IMR-90 (cell line): ENCODE data around the gene ITPK1. TPM values are rescaled to one million over a fixed set of nuclear protein-coding genes. Genes with fewer than 3 reads are reported as not detected.

ENCODE experiments used
- ATAC-seq: fragments of 200-7000 bp; cut with Tn5 transposase; 2 replicates; pipeline ENCODE4 v1.9.1; 2020; ENCODE audit warnings: low read depth, mild to moderate bottlenecking, moderate library complexity
- BruUV-seq: library from RNA; stranded (reverse); fragments of 400-500 nt; replicated peaks from 2 replicates; lab custom pipeline; 2021; lab: Mats Ljungman, UMichigan
- CTCF ChIA-PET: fragments of 300-600 bp; formaldehyde crosslinking; extraction: SDS; loops from one replicate; lab custom pipeline; 2021; ENCODE audit warnings: antibody characterized with exemption; lab: Yijun Ruan, JAX
- POLR2A ChIA-PET: fragments of 300-600 bp; sonication (Branson Sonifier 250); formaldehyde crosslinking; loops from one replicate; lab custom pipeline; 2022; ENCODE audit warnings: antibody characterized with exemption; ENCODE audit not compliant: unreplicated experiment; lab: Charles Lee
- DNase-seq: peaks from one replicate; pipeline ENCODE4 v3.0.0; 2013
- H2AFZ ChIP-seq: replicated peaks from 2 replicates; pipeline ENCODE3; 2013; ENCODE audit warnings: low read length, mild to moderate bottlenecking; ENCODE audit not compliant: poor library complexity
- H2AK5ac ChIP-seq: 2 replicates; pipeline ENCODE4 v1.6.1; 2013; ENCODE audit warnings: low read depth, low read length, inconsistent platforms
- H2AK9ac ChIP-seq: replicated peaks from 2 replicates; pipeline ENCODE3; 2013; ENCODE audit warnings: mild to moderate bottlenecking, low read depth, low read length, moderate library complexity; ENCODE audit not compliant: poor library complexity
- H2BK120ac ChIP-seq: 2 replicates; pipeline ENCODE4 v1.6.1; 2013; ENCODE audit warnings: low read depth, low read length, inconsistent platforms
- H2BK15ac ChIP-seq: 3 replicates; pipeline ENCODE4 v1.6.1; 2013; ENCODE audit warnings: low read depth, low read length, inconsistent platforms
- H2BK20ac ChIP-seq: 2 replicates; pipeline ENCODE4 v1.6.1; 2013; ENCODE audit warnings: low read depth, mild to moderate bottlenecking, inconsistent platforms, low read length, moderate library complexity
- H2BK5ac ChIP-seq: 2 replicates; pipeline ENCODE4 v1.6.1; 2013; ENCODE audit warnings: mild to moderate bottlenecking, low read depth, low read length, inconsistent platforms; ENCODE audit not compliant: poor library complexity, severe bottlenecking
- H3K14ac ChIP-seq: replicated peaks from 2 replicates; pipeline ENCODE4 v1.6.1; 2013; ENCODE audit warnings: low read depth, low read length, inconsistent platforms
- H3K18ac ChIP-seq: 2 replicates; pipeline ENCODE4 v1.6.1; 2013; ENCODE audit warnings: low read depth, low read length, control low read depth
- H3K23ac ChIP-seq: 2 replicates; pipeline ENCODE4 v1.6.1; 2013; ENCODE audit warnings: low read depth, low read length, inconsistent platforms
- H3K27ac ChIP-seq: 2 replicates; pipeline ENCODE4 v1.5.1; 2013; ENCODE audit warnings: mild to moderate bottlenecking, control low read depth, low read length; ENCODE audit not compliant: insufficient read depth
- H3K27me3 ChIP-seq: 2 replicates; pipeline ENCODE4 v1.6.1; 2013; ENCODE audit warnings: low read length; ENCODE audit not compliant: control insufficient read depth, insufficient read depth
- H3K36me3 ChIP-seq: 2 replicates; pipeline ENCODE4 v1.6.1; 2013; ENCODE audit warnings: low read length, mixed read lengths; ENCODE audit not compliant: control insufficient read depth, insufficient read depth
- H3K4ac ChIP-seq: 2 replicates; pipeline ENCODE4 v1.6.1; 2013; ENCODE audit warnings: low read depth, low read length, inconsistent platforms
- H3K4me1 ChIP-seq: 2 replicates; pipeline ENCODE4 v1.6.1; 2013; ENCODE audit warnings: low read length, mixed read lengths; ENCODE audit not compliant: control insufficient read depth, insufficient read depth
- H3K4me2 ChIP-seq: 2 replicates; pipeline ENCODE4 v1.6.1; 2013; ENCODE audit warnings: low read depth, mild to moderate bottlenecking, control low read depth, low read length, moderate library complexity
- H3K4me3 ChIP-seq: 2 replicates; pipeline ENCODE4 v1.5.1; 2013; ENCODE audit warnings: low read depth, mild to moderate bottlenecking, control low read depth, low read length, moderate library complexity; ENCODE audit not compliant: insufficient read depth
- H3K56ac ChIP-seq: 2 replicates; pipeline ENCODE4 v1.6.1; 2013; ENCODE audit warnings: low read length, inconsistent platforms; ENCODE audit not compliant: insufficient read depth; ENCODE audit errors: extremely low read depth
- H3K79me1 ChIP-seq, 2 experiments: 2 replicates each; pipeline ENCODE4 v1.6.1; 2013; ENCODE audit warnings: low read length in 2 of 2, inconsistent platforms in 1 of 2, low read depth in 1 of 2
- H3K9ac ChIP-seq: 2 replicates; pipeline ENCODE4 v1.6.1; 2013; ENCODE audit warnings: low read depth, low read length, control low read depth
- H3K9me1 ChIP-seq: 2 replicates; pipeline ENCODE4 v1.6.1; 2013; ENCODE audit warnings: low read length, inconsistent platforms; ENCODE audit not compliant: insufficient read depth
- H3K9me3 ChIP-seq: 2 replicates; pipeline ENCODE4 v1.6.1; 2013; ENCODE audit warnings: low read length; ENCODE audit not compliant: control insufficient read depth, insufficient read depth
- H4K20me1 ChIP-seq: 2 replicates; pipeline ENCODE4 v1.6.1; 2013; ENCODE audit warnings: low read length, inconsistent platforms; ENCODE audit not compliant: insufficient read depth
- H4K5ac ChIP-seq: 2 replicates; pipeline ENCODE4 v1.6.1; 2013; ENCODE audit warnings: mild to moderate bottlenecking, low read depth, low read length, control low read depth
- H4K8ac ChIP-seq, 2 experiments: 2 replicates each; pipeline ENCODE4 v1.6.1; 2013; ENCODE audit warnings: low read depth in 2 of 2, low read length in 2 of 2, control low read depth in 1 of 2, inconsistent platforms in 1 of 2
- H4K91ac ChIP-seq: 2 replicates; pipeline ENCODE4 v1.6.1; 2013; ENCODE audit warnings: low read depth, low read length, inconsistent platforms; ENCODE audit not compliant: insufficient read depth
- BHLHE40 ChIP-seq: fragments of 150-350 bp; IDR thresholded peaks from 2 replicates; pipeline ENCODE4 v1.6.1; 2016; ENCODE audit warnings: mild to moderate bottlenecking, low read depth, low read length
- CHD1 ChIP-seq: IDR thresholded peaks from 2 replicates; pipeline ENCODE4 v1.6.1; 2012; ENCODE audit warnings: low read depth, low read length, improper control_type of control experiment
- FOS ChIP-seq: fragments of 150-350 bp; IDR thresholded peaks from 2 replicates; pipeline ENCODE4 v1.6.1; 2016; ENCODE audit warnings: low read depth, low read length
- MAFK ChIP-seq: IDR thresholded peaks from 2 replicates; pipeline ENCODE4 v1.6.1; 2012; ENCODE audit warnings: low read depth, low read length, improper control_type of control experiment
- MAZ ChIP-seq: IDR thresholded peaks from 2 replicates; pipeline ENCODE4 v1.6.1; 2012; ENCODE audit warnings: low read depth, mild to moderate bottlenecking, low read length, improper control_type of control experiment, moderate library complexity, borderline replicate concordance
- MXI1 ChIP-seq: IDR thresholded peaks from 2 replicates; pipeline ENCODE4 v1.6.1; 2012; ENCODE audit warnings: low read depth, mild to moderate bottlenecking, low read length, moderate library complexity, borderline replicate concordance
- NFE2L2 ChIP-seq: fragments of 150-350 bp; IDR thresholded peaks from 2 replicates; pipeline ENCODE4 v1.6.1; 2016; ENCODE audit warnings: low read depth, mild to moderate bottlenecking, low read length
- POLR2A ChIP-seq: IDR thresholded peaks from 2 replicates; pipeline ENCODE4 v1.6.1; 2012; ENCODE audit warnings: mild to moderate bottlenecking, low read depth, low read length
- RAD21 ChIP-seq: IDR thresholded peaks from 2 replicates; pipeline ENCODE4 v1.6.1; 2012; ENCODE audit warnings: low read length, improper control_type of control experiment
- RCOR1 ChIP-seq: IDR thresholded peaks from 2 replicates; pipeline ENCODE4 v1.6.1; 2012; ENCODE audit warnings: mild to moderate bottlenecking, low read length, improper control_type of control experiment; ENCODE audit not compliant: insufficient replicate concordance
- RFX5 ChIP-seq: IDR thresholded peaks from 2 replicates; pipeline ENCODE4 v1.8.0; 2012; ENCODE audit warnings: low read depth, mild to moderate bottlenecking, low read length, moderate library complexity
- SMC3 ChIP-seq: fragments of 150-350 bp; IDR thresholded peaks from 2 replicates; pipeline ENCODE4 v1.6.1; 2016; ENCODE audit warnings: low read depth, mild to moderate bottlenecking, antibody characterized with exemption, low read length, moderate library complexity
- WGBS, 2 experiments: methylation state at CpG; one replicate each; pipeline versions ENCODE4 v1.1.5 to v1.1.7; 2013; ENCODE audit warnings: missing lambda C conversion rate in 2 of 2; ENCODE audit not compliant: insufficient read length in 1 of 2; ENCODE audit errors: extremely low coverage in 2 of 2; 5-methylcytosine and 5-hydroxymethylcytosine counted together
- dilution Hi-C: fragments of 300-500 bp; cut with HindIII; formaldehyde crosslinking; loops from one replicate; pipeline ENCODE4 v1.14.3; 2018; ENCODE audit warnings: low sequenced_read_pairs; ENCODE audit not compliant: unreplicated experiment
- in situ Hi-C: fragments of 300-500 bp; cut with MboI; formaldehyde crosslinking; loops from 3 replicates; pipeline ENCODE4 v1.14.3; 2019; ENCODE audit warnings: low sequenced_read_pairs, inconsistent platforms, mixed read lengths
- intact Hi-C: fragments of 100-400 bp; cut with micrococcal nuclease; formaldehyde crosslinking; loops from 2 replicates; pipeline ENCODE4 v1.10.0; 2022
- polyA plus RNA-seq, 3 experiments: library from polyadenylated mRNA; depleted of rRNA; stranded (reverse); fragments of >200 nt; gene quantifications; 2 replicates each; pipeline ENCODE4 v1.2.3, GENCODE V29; 2012; ENCODE audit warnings: low replicate concordance in 1 of 3
- total RNA-seq: library from RNA; depleted of rRNA; stranded (reverse); fragments of >200 nt; gene quantifications from 2 replicates; pipeline ENCODE4 v1.2.3, GENCODE V29; 2012
- TF ChIP-seq, protein P1 (sequence below): fragments of 150-350 bp; IDR thresholded peaks from 2 replicates; pipeline ENCODE4 v1.6.1; 2016; ENCODE audit warnings: low read depth, mild to moderate bottlenecking, low read length, moderate library complexity, borderline replicate concordance
- TF ChIP-seq, protein P2 (sequence below): conservative IDR thresholded peaks from 2 replicates; pipeline ENCODE4 v1.5.1; 2012; ENCODE audit warnings: mild to moderate bottlenecking, low read depth, low read length, improper control_type of control experiment

ITPK1 gene
- total and polyA plus RNA-seq, 2 of the 4 experiments (the other 2 are of a cell fraction), result 21.7 to 26.9 TPM

DNA sequence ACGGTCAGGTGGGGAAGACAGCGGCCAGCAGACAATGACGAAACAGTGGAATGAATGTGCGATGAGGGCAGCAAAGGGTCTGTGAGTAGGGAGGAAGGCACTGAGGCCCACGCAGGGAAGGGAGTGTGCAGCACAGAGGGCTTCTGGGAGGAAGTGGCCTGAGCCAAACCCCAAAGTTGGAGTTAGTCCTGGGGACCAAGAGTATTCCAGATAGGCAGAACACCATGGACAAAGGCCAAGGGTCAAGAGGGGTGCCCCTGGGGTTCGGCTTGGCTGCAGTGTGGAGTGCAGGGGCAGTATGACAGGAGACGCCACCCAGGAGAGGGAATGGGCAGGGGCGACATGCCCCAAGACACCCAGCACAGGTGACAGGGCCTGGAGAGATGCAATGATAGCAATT, 134.0 kb downstream of the ITPK1 start:
- ChIA-PET CTCF (interaction anchor here (1.4 kb wide), 1 partner anchor 131 kb away, joined by 4 read pairs; no protein-coding TSS in a partner anchor), POLR2A (no interaction called here)
- peaks cover 2% of the 10 kb centered on the region; the same call in 1 of the 2 replicates for H3K4me1 ChIP-seq
- DNase-seq (no peak), ATAC-seq (no peak)
- no peak overlapping the region for H3K4me2 ChIP-seq
- H3K23ac ChIP-seq, result no peak overlapping the region
- no TSS peak for BruUV-seq
- WGBS, 2 experiments, result 67% methylated on average over 1 of the region's 8 CpGs; no CpG with 5 or more reads in 1 of the 2 experiments
- no peak overlapping the region for H3K56ac ChIP-seq
- in situ Hi-C loops (no loop called here), dilution Hi-C loops (no loop called here), intact Hi-C loops (no loop called here)
- no peak overlapping the region for H3K14ac ChIP-seq
- H4K20me1 ChIP-seq, result no peaks in the 10 kb centered on the region
- no peaks in the 10 kb centered on the region for H3K27me3 ChIP-seq
- peaks cover 7% of the 10 kb centered on the region; the same call in 1 of the 2 replicates for H3K9me3 ChIP-seq
- no peak overlapping the region for H3K4me3 ChIP-seq
- H3K4ac ChIP-seq, result no peak overlapping the region
- no peaks in the 10 kb centered on the region for H3K79me1 ChIP-seq
- no peak overlapping the region for H2BK20ac ChIP-seq
- H3K9me1 ChIP-seq, result 0 out of 2 replicates have a peak, but pooled peaks cover 4% of the 10 kb centered on the region
- H4K91ac ChIP-seq, result no peak overlapping the region
- no peak overlapping the region for H2AK5ac ChIP-seq
- H2AK9ac ChIP-seq, result no peak overlapping the region
- H3K27ac ChIP-seq, result no peak overlapping the region
- H2BK5ac ChIP-seq, result no peak overlapping the region
- no peak overlapping the region for H2AFZ ChIP-seq
- no peak overlapping the region for H4K8ac ChIP-seq
- H3K9ac ChIP-seq, result no peak overlapping the region
- H3K36me3 ChIP-seq, result no peaks in the 10 kb centered on the region
- H2BK15ac ChIP-seq, result no peak overlapping the region
- H3K18ac ChIP-seq, result no peak overlapping the region
- no peak overlapping the region for H2BK120ac ChIP-seq
- H4K5ac ChIP-seq, result no peak overlapping the region
- TF ChIP-seq MAZ (no peak), MAFK (no peak), CHD1 (no peak), FOS (no peak), BHLHE40 (no peak), RAD21 (no peak), NFE2L2 (no peak), RCOR1 (no peak), SMC3 (no peak), POLR2A (no peak), MXI1 (no peak), RFX5 (no peak)
- TF ChIP-seq, protein P1, sequence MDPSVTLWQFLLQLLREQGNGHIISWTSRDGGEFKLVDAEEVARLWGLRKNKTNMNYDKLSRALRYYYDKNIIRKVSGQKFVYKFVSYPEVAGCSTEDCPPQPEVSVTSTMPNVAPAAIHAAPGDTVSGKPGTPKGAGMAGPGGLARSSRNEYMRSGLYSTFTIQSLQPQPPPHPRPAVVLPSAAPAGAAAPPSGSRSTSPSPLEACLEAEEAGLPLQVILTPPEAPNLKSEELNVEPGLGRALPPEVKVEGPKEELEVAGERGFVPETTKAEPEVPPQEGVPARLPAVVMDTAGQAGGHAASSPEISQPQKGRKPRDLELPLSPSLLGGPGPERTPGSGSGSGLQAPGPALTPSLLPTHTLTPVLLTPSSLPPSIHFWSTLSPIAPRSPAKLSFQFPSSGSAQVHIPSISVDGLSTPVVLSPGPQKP, result no peak
- TF ChIP-seq, protein P2, sequence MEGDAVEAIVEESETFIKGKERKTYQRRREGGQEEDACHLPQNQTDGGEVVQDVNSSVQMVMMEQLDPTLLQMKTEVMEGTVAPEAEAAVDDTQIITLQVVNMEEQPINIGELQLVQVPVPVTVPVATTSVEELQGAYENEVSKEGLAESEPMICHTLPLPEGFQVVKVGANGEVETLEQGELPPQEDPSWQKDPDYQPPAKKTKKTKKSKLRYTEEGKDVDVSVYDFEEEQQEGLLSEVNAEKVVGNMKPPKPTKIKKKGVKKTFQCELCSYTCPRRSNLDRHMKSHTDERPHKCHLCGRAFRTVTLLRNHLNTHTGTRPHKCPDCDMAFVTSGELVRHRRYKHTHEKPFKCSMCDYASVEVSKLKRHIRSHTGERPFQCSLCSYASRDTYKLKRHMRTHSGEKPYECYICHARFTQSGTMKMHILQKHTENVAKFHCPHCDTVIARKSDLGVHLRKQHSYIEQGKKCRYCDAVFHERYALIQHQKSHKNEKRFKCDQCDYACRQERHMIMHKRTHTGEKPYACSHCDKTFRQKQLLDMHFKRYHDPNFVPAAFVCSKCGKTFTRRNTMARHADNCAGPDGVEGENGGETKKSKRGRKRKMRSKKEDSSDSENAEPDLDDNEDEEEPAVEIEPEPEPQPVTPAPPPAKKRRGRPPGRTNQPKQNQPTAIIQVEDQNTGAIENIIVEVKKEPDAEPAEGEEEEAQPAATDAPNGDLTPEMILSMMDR, result no peak
